ENCODE measurements around the gene HP.

GRCh38 chr16:72043539-72043938, 10.8 kb upstream of the HP start:
- TF ChIP-seq FOXJ3 (CRISPR knock-in tag; IDR thresholded peaks at IDR 0.05; ENCODE audit: borderline replicate concordance) (no peak), GABPB1 (CRISPR knock-in tag; IDR thresholded peaks at IDR 0.05) (no peak)
- TF ChIP-seq, protein P1, sequence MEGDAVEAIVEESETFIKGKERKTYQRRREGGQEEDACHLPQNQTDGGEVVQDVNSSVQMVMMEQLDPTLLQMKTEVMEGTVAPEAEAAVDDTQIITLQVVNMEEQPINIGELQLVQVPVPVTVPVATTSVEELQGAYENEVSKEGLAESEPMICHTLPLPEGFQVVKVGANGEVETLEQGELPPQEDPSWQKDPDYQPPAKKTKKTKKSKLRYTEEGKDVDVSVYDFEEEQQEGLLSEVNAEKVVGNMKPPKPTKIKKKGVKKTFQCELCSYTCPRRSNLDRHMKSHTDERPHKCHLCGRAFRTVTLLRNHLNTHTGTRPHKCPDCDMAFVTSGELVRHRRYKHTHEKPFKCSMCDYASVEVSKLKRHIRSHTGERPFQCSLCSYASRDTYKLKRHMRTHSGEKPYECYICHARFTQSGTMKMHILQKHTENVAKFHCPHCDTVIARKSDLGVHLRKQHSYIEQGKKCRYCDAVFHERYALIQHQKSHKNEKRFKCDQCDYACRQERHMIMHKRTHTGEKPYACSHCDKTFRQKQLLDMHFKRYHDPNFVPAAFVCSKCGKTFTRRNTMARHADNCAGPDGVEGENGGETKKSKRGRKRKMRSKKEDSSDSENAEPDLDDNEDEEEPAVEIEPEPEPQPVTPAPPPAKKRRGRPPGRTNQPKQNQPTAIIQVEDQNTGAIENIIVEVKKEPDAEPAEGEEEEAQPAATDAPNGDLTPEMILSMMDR (IDR thresholded peaks at IDR 0.05), result no peak
